GM19455 (cell line): ENCODE data around the gene PDE7B.

ENCODE experiments used
- ATAC-seq: cut with Tn5 transposase; IDR thresholded peaks from one replicate; pipeline ENCODE4 v1.9.1; 2021; ENCODE audit not compliant: unreplicated experiment

Gene PDE7B

GRCh38 chr6:135884136-135884535 lies 32.6 kb downstream of the PDE7B start:
- no peak for ATAC-seq

- no peak for ATAC-seq
Observed at GRCh38 chr6:135887069-135887468, 35.6 kb downstream of the PDE7B start.

- ATAC-seq = no peak
Observed at GRCh38 chr6:135888818-135889217, 37.3 kb downstream of the PDE7B start.

GRCh38 chr6:135890876-135891275 lies 39.4 kb downstream of the PDE7B start:
- no peak for ATAC-seq

GRCh38 chr6:135891710-135892109 lies 40.2 kb downstream of the PDE7B start:
- ATAC-seq = no peak

GRCh38 chr6:135895231-135895911 lies 43.9 kb downstream of the PDE7B start:
- ATAC-seq = no peak

- no peak for ATAC-seq
Observed at GRCh38 chr6:135897087-135897486, 45.6 kb downstream of the PDE7B start.

GRCh38 chr6:135901774-135902524 lies 50.4 kb downstream of the PDE7B start:
- no peak for ATAC-seq

GRCh38 chr6:135902756-135903331 lies 51.3 kb downstream of the PDE7B start:
- ATAC-seq = no peak

GRCh38 chr6:135904666-135905065 lies 53.2 kb downstream of the PDE7B start:
- ATAC-seq = no peak

GRCh38 chr6:135905604-135906300 lies 54.3 kb downstream of the PDE7B start:
- ATAC-seq = no peak

GRCh38 chr6:135906542-135906941 lies 55.0 kb downstream of the PDE7B start:
- no peak for ATAC-seq

- ATAC-seq = no peak
Observed at GRCh38 chr6:135906972-135907465, 55.5 kb downstream of the PDE7B start.

GRCh38 chr6:135909737-135910387 lies 58.4 kb downstream of the PDE7B start:
- ATAC-seq = peak; percentile 86

GRCh38 chr6:135910790-135911618 lies 59.5 kb downstream of the PDE7B start:
- ATAC-seq = no peak

- ATAC-seq = no peak
Observed at GRCh38 chr6:135913785-135914184, 62.3 kb downstream of the PDE7B start.

- no peak for ATAC-seq
Observed at GRCh38 chr6:135919026-135919425, 67.5 kb downstream of the PDE7B start.

- ATAC-seq = no peak
Observed at GRCh38 chr6:135920689-135921088, 69.2 kb downstream of the PDE7B start.

- ATAC-seq = no peak
Observed at GRCh38 chr6:135921188-135921587, 69.7 kb downstream of the PDE7B start.

- no peak for ATAC-seq
Observed at GRCh38 chr6:135922174-135922573, 70.7 kb downstream of the PDE7B start.
